ENCODE results near the gene CAMTA1. TPM values are rescaled to one million over a fixed set of nuclear protein-coding genes. Genes with fewer than 3 reads are reported as not detected.

CAMTA1 gene
- total RNA-seq, 2 experiments from 2014 or later, result 43.3 to 46.0 TPM

GRCh38 chr1:7050751-7051665 lies 265.8 kb downstream of the CAMTA1 start:
- H3K4me3 Mint-ChIP-seq, result no peak overlapping the region
- ATAC-seq, result no peak
- no peaks in the 10 kb centered on the region for H3K36me3 Mint-ChIP-seq (ENCODE audit: low read depth)
- H3K27me3 Mint-ChIP-seq (ENCODE audit: low read depth), result no peaks in the 10 kb centered on the region
- CTCF ChIA-PET, result no interaction called here
- H3K9me3 Mint-ChIP-seq (ENCODE audit: insufficient read depth), result no peaks in the 10 kb centered on the region
- POLR2A ChIA-PET, result no interaction called here
- H3K27ac Mint-ChIP-seq, result no peak overlapping the region
- no peaks in the 10 kb centered on the region for H3K4me1 Mint-ChIP-seq (ENCODE audit: low read depth)
- DNase-seq, result no peak

- CTCF ChIA-PET, result no interaction called here
- Mint-ChIP-seq H3K4me3 (no peak overlapping the region), H3K4me1 (ENCODE audit: low read depth) (no peaks in the 10 kb centered on the region), H3K27me3 (ENCODE audit: low read depth) (no peaks in the 10 kb centered on the region), H3K27ac (no peak overlapping the region), H3K36me3 (ENCODE audit: low read depth) (no peaks in the 10 kb centered on the region), H3K9me3 (ENCODE audit: insufficient read depth) (no peaks in the 10 kb centered on the region)
- DNase-seq (no peak), ATAC-seq (no peak)
- POLR2A ChIA-PET, result no interaction called here
Measured at GRCh38 chr1:7052701-7053100, 267.4 kb downstream of the CAMTA1 start.

- H3K36me3 Mint-ChIP-seq (ENCODE audit: low read depth), result no peaks in the 10 kb centered on the region
- H3K4me3 Mint-ChIP-seq, result no peak overlapping the region
- H3K27me3 Mint-ChIP-seq (ENCODE audit: low read depth), result no peaks in the 10 kb centered on the region
- DNase-seq (no peak), ATAC-seq (no peak)
- no peaks in the 10 kb centered on the region for H3K4me1 Mint-ChIP-seq (ENCODE audit: low read depth)
- no peak overlapping the region for H3K27ac Mint-ChIP-seq
- ChIA-PET CTCF (no interaction called here), POLR2A (no interaction called here)
- no peaks in the 10 kb centered on the region for H3K9me3 Mint-ChIP-seq (ENCODE audit: insufficient read depth)
Measured at GRCh38 chr1:7060745-7061144, 275.5 kb downstream of the CAMTA1 start.

GRCh38 chr1:7062346-7063061 lies 277.2 kb downstream of the CAMTA1 start:
- Mint-ChIP-seq H3K27ac (no peak overlapping the region), H3K27me3 (ENCODE audit: low read depth) (no peaks in the 10 kb centered on the region), H3K36me3 (ENCODE audit: low read depth) (no peaks in the 10 kb centered on the region), H3K4me1 (ENCODE audit: low read depth) (no peaks in the 10 kb centered on the region), H3K9me3 (ENCODE audit: insufficient read depth) (no peaks in the 10 kb centered on the region), H3K4me3 (no peak overlapping the region)
- POLR2A ChIA-PET, result no interaction called here
- CTCF ChIA-PET, result no interaction called here
- no peak for ATAC-seq
- no peak for DNase-seq

GRCh38 chr1:7063981-7064380 lies 278.7 kb downstream of the CAMTA1 start:
- no peak for DNase-seq
- CTCF ChIA-PET, result no interaction called here
- H3K27ac Mint-ChIP-seq, result no peak overlapping the region
- no peak for ATAC-seq
- no peaks in the 10 kb centered on the region for H3K9me3 Mint-ChIP-seq (ENCODE audit: insufficient read depth)
- POLR2A ChIA-PET, result no interaction called here
- H3K4me1 Mint-ChIP-seq (ENCODE audit: low read depth), result no peaks in the 10 kb centered on the region
- H3K27me3 Mint-ChIP-seq (ENCODE audit: low read depth), result no peaks in the 10 kb centered on the region
- no peak overlapping the region for H3K4me3 Mint-ChIP-seq
- no peaks in the 10 kb centered on the region for H3K36me3 Mint-ChIP-seq (ENCODE audit: low read depth)

GRCh38 chr1:7068552-7068951 lies 283.3 kb downstream of the CAMTA1 start:
- CTCF ChIA-PET, result no interaction called here
- no peak for DNase-seq
- H3K27me3 Mint-ChIP-seq (ENCODE audit: low read depth), result peaks cover 7% of the 10 kb centered on the region

GRCh38 chr1:7069931-7070330 lies 284.7 kb downstream of the CAMTA1 start:
- H3K4me3 Mint-ChIP-seq, result no peak overlapping the region
- ChIA-PET CTCF (interaction anchor here (0.6 to 2.3 kb wide), 13 partner anchors 10 to 574 kb away, joined by 3 to 20 read pairs (median 4); no protein-coding TSS in a partner anchor), POLR2A (no interaction called here)
- H3K4me1 Mint-ChIP-seq (ENCODE audit: low read depth), result no peaks in the 10 kb centered on the region
- no peaks in the 10 kb centered on the region for H3K9me3 Mint-ChIP-seq (ENCODE audit: insufficient read depth)
- ATAC-seq, result no peak
- H3K27ac Mint-ChIP-seq, result no peak overlapping the region
- H3K27me3 Mint-ChIP-seq (ENCODE audit: low read depth), result peaks cover 7% of the 10 kb centered on the region
- no peak for DNase-seq
- no peaks in the 10 kb centered on the region for H3K36me3 Mint-ChIP-seq (ENCODE audit: low read depth)

More at GRCh38 chr1:7068552-7068951, 283.3 kb downstream of the CAMTA1 start:
- no peak overlapping the region for H3K4me3 Mint-ChIP-seq
- H3K36me3 Mint-ChIP-seq (ENCODE audit: low read depth), result no peaks in the 10 kb centered on the region
- no peak for ATAC-seq
- H3K4me1 Mint-ChIP-seq (ENCODE audit: low read depth), result no peaks in the 10 kb centered on the region
- H3K9me3 Mint-ChIP-seq (ENCODE audit: insufficient read depth), result no peaks in the 10 kb centered on the region
- POLR2A ChIA-PET, result no interaction called here
- H3K27ac Mint-ChIP-seq, result no peak overlapping the region

- Mint-ChIP-seq H3K4me1 (ENCODE audit: low read depth) (no peaks in the 10 kb centered on the region), H3K27me3 (ENCODE audit: low read depth) (peaks cover 7% of the 10 kb centered on the region), H3K36me3 (ENCODE audit: low read depth) (no peaks in the 10 kb centered on the region), H3K4me3 (no peak overlapping the region), H3K9me3 (ENCODE audit: insufficient read depth) (no peaks in the 10 kb centered on the region), H3K27ac (no peak overlapping the region)
- ATAC-seq (peak; percentile 71), DNase-seq (peak; percentile 66)
- ChIA-PET POLR2A (no interaction called here), CTCF (interaction anchor here (0.6 to 2.3 kb wide), 14 partner anchors 9 to 573 kb away, joined by 3 to 20 read pairs (median 4); no protein-coding TSS in a partner anchor)
Measured at GRCh38 chr1:7070389-7071029, 285.3 kb downstream of the CAMTA1 start.

GRCh38 chr1:7076117-7076516 lies 290.9 kb downstream of the CAMTA1 start:
- ChIA-PET POLR2A (no interaction called here), CTCF (no interaction called here)
- no peaks in the 10 kb centered on the region for H3K4me1 Mint-ChIP-seq (ENCODE audit: low read depth)
- no peaks in the 10 kb centered on the region for H3K36me3 Mint-ChIP-seq (ENCODE audit: low read depth)
- H3K27me3 Mint-ChIP-seq (ENCODE audit: low read depth), result peaks cover 5% of the 10 kb centered on the region
- no peak for DNase-seq
- ATAC-seq, result no peak
- H3K4me3 Mint-ChIP-seq, result no peak overlapping the region
- no peaks in the 10 kb centered on the region for H3K9me3 Mint-ChIP-seq (ENCODE audit: insufficient read depth)
- no peak overlapping the region for H3K27ac Mint-ChIP-seq

- H3K36me3 Mint-ChIP-seq (ENCODE audit: low read depth), result no peaks in the 10 kb centered on the region
- no peak for ATAC-seq
- POLR2A ChIA-PET, result no interaction called here
- no peaks in the 10 kb centered on the region for H3K9me3 Mint-ChIP-seq (ENCODE audit: insufficient read depth)
- H3K4me3 Mint-ChIP-seq, result no peak overlapping the region
- CTCF ChIA-PET, result no interaction called here
- H3K27me3 Mint-ChIP-seq (ENCODE audit: low read depth), result peaks cover 5% of the 10 kb centered on the region
- no peak for DNase-seq
- H3K27ac Mint-ChIP-seq, result no peak overlapping the region
- H3K4me1 Mint-ChIP-seq (ENCODE audit: low read depth), result no peaks in the 10 kb centered on the region
Measured at GRCh38 chr1:7076572-7076971, 291.3 kb downstream of the CAMTA1 start.

- ATAC-seq (no peak), DNase-seq (no peak)
- Mint-ChIP-seq H3K27me3 (ENCODE audit: low read depth) (peaks cover 5% of the 10 kb centered on the region), H3K36me3 (ENCODE audit: low read depth) (no peaks in the 10 kb centered on the region), H3K4me3 (no peak overlapping the region), H3K9me3 (ENCODE audit: insufficient read depth) (no peaks in the 10 kb centered on the region), H3K27ac (no peak overlapping the region), H3K4me1 (ENCODE audit: low read depth) (no peaks in the 10 kb centered on the region)
- ChIA-PET POLR2A (no interaction called here), CTCF (no interaction called here)
Measured at GRCh38 chr1:7077136-7077535, 291.9 kb downstream of the CAMTA1 start.

- CTCF ChIA-PET, result no interaction called here
- H3K4me1 Mint-ChIP-seq (ENCODE audit: low read depth), result no peaks in the 10 kb centered on the region
- peaks cover 2% of the 10 kb centered on the region for H3K27me3 Mint-ChIP-seq (ENCODE audit: low read depth)
- ATAC-seq (no peak), DNase-seq (no peak)
- POLR2A ChIA-PET, result no interaction called here
- H3K9me3 Mint-ChIP-seq (ENCODE audit: insufficient read depth), result no peaks in the 10 kb centered on the region
- no peak overlapping the region for H3K27ac Mint-ChIP-seq
- H3K36me3 Mint-ChIP-seq (ENCODE audit: low read depth), result no peaks in the 10 kb centered on the region
- no peak overlapping the region for H3K4me3 Mint-ChIP-seq
Measured at GRCh38 chr1:7077970-7078369, 292.7 kb downstream of the CAMTA1 start.
